HCT116 (cell line): Measurements from ENCODE around the gene KANK2. TPM values are rescaled to one million over a fixed set of nuclear protein-coding genes. Genes with fewer than 3 reads are reported as not detected.

ENCODE experiments used
- ATAC-seq: fragments of 200-7000 bp; cut with Tn5 transposase; 2 replicates; pipeline ENCODE4 v1.9.1; 2020; ENCODE audit warnings: mild to moderate bottlenecking, moderate library complexity
- BruUV-seq: library from RNA; stranded (reverse); fragments of 400-500 nt; replicated peaks from 2 replicates; lab custom pipeline; 2021; lab: Mats Ljungman, UMichigan
- CTCF ChIA-PET: fragments of 300-600 bp; sonication (Branson Sonifier 250); formaldehyde crosslinking; loops from one replicate; lab custom pipeline; 2021; ENCODE audit warnings: antibody characterized with exemption; lab: Charles Lee
- POLR2A ChIA-PET: fragments of 300-600, 350-600 bp; sonication (Branson Sonifier 250); formaldehyde crosslinking; loops from one replicate; lab custom pipeline; 2021; ENCODE audit warnings: antibody characterized with exemption; lab: Charles Lee
- RAD21 ChIA-PET, 2 experiments: fragments of 300-600 bp; sonication (Branson Sonifier 250); formaldehyde crosslinking; loops; one replicate each; lab custom pipeline; 2023; ENCODE audit warnings: low total read pairs in 2 of 2; ENCODE audit not compliant: uncharacterized antibody in 2 of 2, unreplicated experiment in 2 of 2, low non-redundant PET in 1 of 2; lab: Charles Lee
- DNase-seq: peaks from one replicate; pipeline ENCODE4 v3.0.0-alpha.2; 2010; ENCODE audit warnings: low read depth, low spot score
- H2AFZ ChIP-seq: fragments of 200-600 bp; shearing (Covaris generic), sonication (generic); 2 replicates; pipeline ENCODE4 v1.6.1; 2017; ENCODE audit warnings: low read depth, mixed run types, mixed read lengths, antibody characterized with exemption, low read length; ENCODE audit not compliant: poor library complexity, severe bottlenecking
- H3K27ac ChIP-seq: 2 replicates; pipeline ENCODE4 v1.5.1; 2012; ENCODE audit warnings: low read depth, low read length
- H3K27me3 ChIP-seq: fragments of 200-600 bp; sonication (generic); 2 replicates; pipeline ENCODE4 v1.6.1; 2016; ENCODE audit warnings: mixed run types, low read length, mixed read lengths; ENCODE audit not compliant: insufficient read depth
- H3K36me3 ChIP-seq, 2 experiments: fragments of 200-500 bp in 1 of 2; fragments of 200-600 bp in 1 of 2; sonication (Bioruptor generic) in 1 of 2; sonication (generic) in 1 of 2; 2 replicates each; pipeline versions ENCODE4 v1.5.1 to v1.6.1; 2014 to 2016; ENCODE audit warnings: low read length in 2 of 2, inconsistent platforms in 1 of 2, mixed read lengths in 1 of 2, mixed run types in 1 of 2; ENCODE audit not compliant: insufficient read depth in 2 of 2, control insufficient read depth in 1 of 2
- H3K4me1 ChIP-seq, 2 experiments: fragments of 200-600 bp in 1 of 2; sonication (generic) in 1 of 2; 2 replicates each; pipeline versions ENCODE4 v1.5.1 to v1.6.1; 2012 to 2017; ENCODE audit warnings: low read length in 2 of 2, inconsistent platforms in 1 of 2, mild to moderate bottlenecking in 1 of 2, mixed read lengths in 1 of 2, mixed run types in 1 of 2, moderate library complexity in 1 of 2; ENCODE audit not compliant: insufficient read depth in 2 of 2, control insufficient read depth in 1 of 2
- H3K4me2 ChIP-seq: fragments of 200-600 bp; sonication (generic); 2 replicates; pipeline ENCODE4 v1.6.1; 2017; ENCODE audit warnings: mixed run types, low read length, mixed read lengths
- H3K4me3 ChIP-seq, 2 experiments: fragments of 200-600 bp in 1 of 2; sonication (generic) in 1 of 2; replicated peaks in 1 of 2; 2 replicates each; pipeline ENCODE4 v1.5.1; 2011 to 2016; ENCODE audit warnings: low read length in 2 of 2, control low read depth in 1 of 2, low read depth in 1 of 2, mild to moderate bottlenecking in 1 of 2, mixed read lengths in 1 of 2, mixed run types in 1 of 2
- H3K79me2 ChIP-seq: fragments of 200-600 bp; sonication (generic); 2 replicates; pipeline ENCODE4 v1.6.1; 2017; ENCODE audit warnings: mild to moderate bottlenecking, mixed run types, low read length, moderate library complexity, mixed read lengths; ENCODE audit not compliant: insufficient read depth
- H3K9ac ChIP-seq: fragments of 200-600 bp; sonication (generic); 2 replicates; pipeline ENCODE4 v1.6.1; 2016; ENCODE audit warnings: low read length, mixed read lengths
- H3K9me2 ChIP-seq: fragments of 200-600 bp; sonication (generic), shearing (Covaris generic); 2 replicates; pipeline ENCODE4 v1.6.1; 2017; ENCODE audit warnings: mixed run types, mild to moderate bottlenecking, moderate library complexity; ENCODE audit not compliant: insufficient read depth
- H3K9me3 ChIP-seq, 2 experiments: fragments of 200-500 bp in 1 of 2; fragments of 200-600 bp in 1 of 2; sonication (Bioruptor generic) in 1 of 2; sonication (generic) in 1 of 2; 2 replicates each; pipeline ENCODE4 v1.6.1; 2014 to 2017; ENCODE audit warnings: low read length in 2 of 2, mixed read lengths in 2 of 2, inconsistent platforms in 1 of 2, low read depth in 1 of 2, mild to moderate bottlenecking in 1 of 2, mixed run types in 1 of 2, moderate library complexity in 1 of 2; ENCODE audit not compliant: control insufficient read depth in 1 of 2, insufficient read depth in 1 of 2
- H4K20me1 ChIP-seq: fragments of 200-600 bp; sonication (generic), shearing (Covaris generic); 2 replicates; pipeline ENCODE4 v1.6.1; 2017; ENCODE audit warnings: mixed run types, mild to moderate bottlenecking, moderate library complexity; ENCODE audit not compliant: insufficient read depth
- CEBPB ChIP-seq: IDR thresholded peaks from 2 replicates; pipeline ENCODE4 v1.6.1; 2012; ENCODE audit warnings: low read depth
- EGR1 ChIP-seq: IDR thresholded peaks from 2 replicates; pipeline ENCODE4 v1.6.1; 2012; ENCODE audit warnings: low read depth
- JUND ChIP-seq: IDR thresholded peaks from 2 replicates; pipeline ENCODE4 v1.6.1; 2012
- POLR2A ChIP-seq: IDR thresholded peaks from 2 replicates; pipeline ENCODE4 v1.7.0; 2011; ENCODE audit warnings: borderline replicate concordance; ENCODE audit not compliant: insufficient read depth, insufficient read length; ENCODE audit errors: extremely low read depth
- POLR2AphosphoS5 ChIP-seq: IDR thresholded peaks from 2 replicates; pipeline ENCODE4 v1.6.1; 2011; ENCODE audit warnings: mild to moderate bottlenecking, low read depth, low read length, moderate library complexity
- RAD21 ChIP-seq: IDR thresholded peaks from 2 replicates; pipeline ENCODE4 v1.6.1; 2012; ENCODE audit warnings: low read depth, mild to moderate bottlenecking
- SIN3A ChIP-seq: IDR thresholded peaks from 2 replicates; pipeline ENCODE4 v1.6.1; 2012; ENCODE audit warnings: low read depth
- SP1 ChIP-seq: IDR thresholded peaks from 2 replicates; pipeline ENCODE4 v1.6.1; 2012; ENCODE audit warnings: low read depth
- TCF7L2 ChIP-seq: IDR thresholded peaks from 2 replicates; pipeline ENCODE4 v1.7.0; 2011; ENCODE audit warnings: borderline replicate concordance, inconsistent platforms; ENCODE audit not compliant: insufficient read depth, insufficient read length; ENCODE audit errors: extremely low read depth
- ZNF274 ChIP-seq: fragments of 200-500 bp; sonication (Bioruptor generic); IDR thresholded peaks from 2 replicates; pipeline ENCODE4 v1.6.1; 2014; ENCODE audit warnings: mild to moderate bottlenecking, low read depth, low read length, inconsistent platforms
- intact Hi-C: fragments of 100-400 bp; cut with micrococcal nuclease; formaldehyde crosslinking; loops from 2 replicates; pipeline ENCODE4 v1.10.0; 2022
- total RNA-seq: library from RNA; stranded (reverse); gene quantifications from one replicate; pipeline ENCODE4 v1.2.1, GENCODE V29; 2021; ENCODE audit not compliant: unreplicated experiment
- TF ChIP-seq, protein P1 (sequence below): IDR thresholded peaks from 2 replicates; pipeline ENCODE4 v1.6.1; 2012
- TF ChIP-seq, protein P2 (sequence below): IDR thresholded peaks from 2 replicates; pipeline ENCODE4 v1.6.1; 2011; ENCODE audit warnings: mild to moderate bottlenecking, low read length, moderate library complexity; ENCODE audit not compliant: insufficient replicate concordance; ENCODE audit errors: extremely low read depth
- TF ChIP-seq, protein P3 (sequence below): IDR thresholded peaks from 2 replicates; pipeline ENCODE4 v1.6.1; 2012
- TF ChIP-seq, protein P4 (sequence below): IDR thresholded peaks from 2 replicates; pipeline ENCODE4 v1.6.1; 2012; ENCODE audit warnings: low read depth
- TF ChIP-seq, protein P5 (sequence below), 3 experiments: fragments of 200-600 bp in 1 of 3; sonication (generic) in 1 of 3; IDR thresholded peaks in 2 of 3; conservative IDR thresholded peaks in 1 of 3; 2 replicates each; pipeline ENCODE4 v1.5.1; 2012 to 2017; ENCODE audit warnings: low read depth in 2 of 3, low read length in 2 of 3, antibody characterized with exemption in 1 of 3, borderline replicate concordance in 1 of 3, control low read depth in 1 of 3, mild to moderate bottlenecking in 1 of 3, mixed read lengths in 1 of 3, mixed run types in 1 of 3, moderate library complexity in 1 of 3; ENCODE audit not compliant: insufficient read depth in 1 of 3

Gene KANK2
- total RNA-seq, 1 experiment from 2014 or later: 43.6 TPM

DNA sequence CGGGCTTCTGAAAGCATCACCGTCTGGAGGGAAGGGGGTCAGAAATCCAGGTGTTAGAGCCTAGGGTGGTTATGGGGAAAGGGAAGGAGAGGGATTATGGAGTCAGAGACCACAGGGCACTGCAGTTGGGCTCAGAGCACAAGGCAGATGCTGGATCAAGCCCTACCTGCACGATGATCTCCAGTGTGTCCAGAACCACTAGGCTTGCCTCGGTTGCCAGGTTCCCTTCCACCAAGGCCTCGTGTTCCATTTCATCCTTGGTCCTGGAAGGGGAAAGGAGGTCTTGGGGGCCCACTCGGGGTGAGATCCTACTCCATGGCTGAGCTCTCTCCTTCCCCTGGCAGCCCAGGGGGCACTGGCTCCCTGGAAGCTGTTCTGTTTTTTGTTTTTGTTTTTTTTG, 17.0 kb upstream of the KANK2 start:
- Histone ChIP-seq H3K27ac (no peak overlapping the region), H3K79me2 (no peaks in the 10 kb centered on the region), H3K4me2 (no peak overlapping the region), H3K4me3 (no peak overlapping the region), H3K36me3 (peaks cover 6 to 13% of the 10 kb centered on the region in 2 experiments; a peak in 3 of 4 replicates), H3K9ac (no peak overlapping the region), H3K27me3 (no peaks in the 10 kb centered on the region), H3K9me3 (no peaks in the 10 kb centered on the region; a peak in 1 of 4 replicates), H3K4me1 (no peaks in the 10 kb centered on the region), H2AFZ (no peak overlapping the region), H4K20me1 (no peaks in the 10 kb centered on the region), H3K9me2 (no peaks in the 10 kb centered on the region)
- ChIA-PET RAD21 (no interaction called here), POLR2A (no interaction called here), CTCF (no interaction called here)
- TF ChIP-seq ZNF274: no peak
- TF ChIP-seq SIN3A: no peak
- no peak for TF ChIP-seq JUND
- no peak for TF ChIP-seq RAD21
- TF ChIP-seq, protein P1, sequence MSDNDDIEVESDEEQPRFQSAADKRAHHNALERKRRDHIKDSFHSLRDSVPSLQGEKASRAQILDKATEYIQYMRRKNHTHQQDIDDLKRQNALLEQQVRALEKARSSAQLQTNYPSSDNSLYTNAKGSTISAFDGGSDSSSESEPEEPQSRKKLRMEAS: no peak
- TF ChIP-seq SP1: no peak
- no peak for TF ChIP-seq POLR2A
- TF ChIP-seq CEBPB: no peak
- TF ChIP-seq, protein P2, sequence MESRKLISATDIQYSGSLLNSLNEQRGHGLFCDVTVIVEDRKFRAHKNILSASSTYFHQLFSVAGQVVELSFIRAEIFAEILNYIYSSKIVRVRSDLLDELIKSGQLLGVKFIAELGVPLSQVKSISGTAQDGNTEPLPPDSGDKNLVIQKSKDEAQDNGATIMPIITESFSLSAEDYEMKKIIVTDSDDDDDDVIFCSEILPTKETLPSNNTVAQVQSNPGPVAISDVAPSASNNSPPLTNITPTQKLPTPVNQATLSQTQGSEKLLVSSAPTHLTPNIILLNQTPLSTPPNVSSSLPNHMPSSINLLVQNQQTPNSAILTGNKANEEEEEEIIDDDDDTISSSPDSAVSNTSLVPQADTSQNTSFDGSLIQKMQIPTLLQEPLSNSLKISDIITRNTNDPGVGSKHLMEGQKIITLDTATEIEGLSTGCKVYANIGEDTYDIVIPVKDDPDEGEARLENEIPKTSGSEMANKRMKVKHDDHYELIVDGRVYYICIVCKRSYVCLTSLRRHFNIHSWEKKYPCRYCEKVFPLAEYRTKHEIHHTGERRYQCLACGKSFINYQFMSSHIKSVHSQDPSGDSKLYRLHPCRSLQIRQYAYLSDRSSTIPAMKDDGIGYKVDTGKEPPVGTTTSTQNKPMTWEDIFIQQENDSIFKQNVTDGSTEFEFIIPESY: no peak
- no peak for TF ChIP-seq POLR2AphosphoS5
- TF ChIP-seq TCF7L2: no peak
- TF ChIP-seq, protein P3, sequence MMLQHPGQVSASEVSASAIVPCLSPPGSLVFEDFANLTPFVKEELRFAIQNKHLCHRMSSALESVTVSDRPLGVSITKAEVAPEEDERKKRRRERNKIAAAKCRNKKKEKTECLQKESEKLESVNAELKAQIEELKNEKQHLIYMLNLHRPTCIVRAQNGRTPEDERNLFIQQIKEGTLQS: no peak
- TF ChIP-seq EGR1: no peak
- TF ChIP-seq, protein P4, sequence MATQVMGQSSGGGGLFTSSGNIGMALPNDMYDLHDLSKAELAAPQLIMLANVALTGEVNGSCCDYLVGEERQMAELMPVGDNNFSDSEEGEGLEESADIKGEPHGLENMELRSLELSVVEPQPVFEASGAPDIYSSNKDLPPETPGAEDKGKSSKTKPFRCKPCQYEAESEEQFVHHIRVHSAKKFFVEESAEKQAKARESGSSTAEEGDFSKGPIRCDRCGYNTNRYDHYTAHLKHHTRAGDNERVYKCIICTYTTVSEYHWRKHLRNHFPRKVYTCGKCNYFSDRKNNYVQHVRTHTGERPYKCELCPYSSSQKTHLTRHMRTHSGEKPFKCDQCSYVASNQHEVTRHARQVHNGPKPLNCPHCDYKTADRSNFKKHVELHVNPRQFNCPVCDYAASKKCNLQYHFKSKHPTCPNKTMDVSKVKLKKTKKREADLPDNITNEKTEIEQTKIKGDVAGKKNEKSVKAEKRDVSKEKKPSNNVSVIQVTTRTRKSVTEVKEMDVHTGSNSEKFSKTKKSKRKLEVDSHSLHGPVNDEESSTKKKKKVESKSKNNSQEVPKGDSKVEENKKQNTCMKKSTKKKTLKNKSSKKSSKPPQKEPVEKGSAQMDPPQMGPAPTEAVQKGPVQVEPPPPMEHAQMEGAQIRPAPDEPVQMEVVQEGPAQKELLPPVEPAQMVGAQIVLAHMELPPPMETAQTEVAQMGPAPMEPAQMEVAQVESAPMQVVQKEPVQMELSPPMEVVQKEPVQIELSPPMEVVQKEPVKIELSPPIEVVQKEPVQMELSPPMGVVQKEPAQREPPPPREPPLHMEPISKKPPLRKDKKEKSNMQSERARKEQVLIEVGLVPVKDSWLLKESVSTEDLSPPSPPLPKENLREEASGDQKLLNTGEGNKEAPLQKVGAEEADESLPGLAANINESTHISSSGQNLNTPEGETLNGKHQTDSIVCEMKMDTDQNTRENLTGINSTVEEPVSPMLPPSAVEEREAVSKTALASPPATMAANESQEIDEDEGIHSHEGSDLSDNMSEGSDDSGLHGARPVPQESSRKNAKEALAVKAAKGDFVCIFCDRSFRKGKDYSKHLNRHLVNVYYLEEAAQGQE: no peak
- TF ChIP-seq, protein P5, sequence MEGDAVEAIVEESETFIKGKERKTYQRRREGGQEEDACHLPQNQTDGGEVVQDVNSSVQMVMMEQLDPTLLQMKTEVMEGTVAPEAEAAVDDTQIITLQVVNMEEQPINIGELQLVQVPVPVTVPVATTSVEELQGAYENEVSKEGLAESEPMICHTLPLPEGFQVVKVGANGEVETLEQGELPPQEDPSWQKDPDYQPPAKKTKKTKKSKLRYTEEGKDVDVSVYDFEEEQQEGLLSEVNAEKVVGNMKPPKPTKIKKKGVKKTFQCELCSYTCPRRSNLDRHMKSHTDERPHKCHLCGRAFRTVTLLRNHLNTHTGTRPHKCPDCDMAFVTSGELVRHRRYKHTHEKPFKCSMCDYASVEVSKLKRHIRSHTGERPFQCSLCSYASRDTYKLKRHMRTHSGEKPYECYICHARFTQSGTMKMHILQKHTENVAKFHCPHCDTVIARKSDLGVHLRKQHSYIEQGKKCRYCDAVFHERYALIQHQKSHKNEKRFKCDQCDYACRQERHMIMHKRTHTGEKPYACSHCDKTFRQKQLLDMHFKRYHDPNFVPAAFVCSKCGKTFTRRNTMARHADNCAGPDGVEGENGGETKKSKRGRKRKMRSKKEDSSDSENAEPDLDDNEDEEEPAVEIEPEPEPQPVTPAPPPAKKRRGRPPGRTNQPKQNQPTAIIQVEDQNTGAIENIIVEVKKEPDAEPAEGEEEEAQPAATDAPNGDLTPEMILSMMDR (IDR thresholded peaks at IDR 0.05 in 2 of 3, conservative IDR thresholded peaks at IDR 0.05 in 1 of 3; ENCODE audit: borderline replicate concordance in 1 of 3, insufficient read depth in 1 of 3, low read depth in 2 of 3, low read length in 2 of 3): no peak
- ATAC-seq (no peak), DNase-seq (no peak)
- intact Hi-C loops: no loop called here
- BruUV-seq: no TSS peak
